Activated CD4-positive, alpha-beta T cell treated with anti-CD3 and anti-CD28 coated beads for 4 hours (primary cell): Measurements from ENCODE around the gene GPR18.

Experiments used
- DNase-seq, 2 donors: peaks; one replicate each; pipeline ENCODE4 v3.0.0-alpha.2; 2020

GPR18 gene, protein sequence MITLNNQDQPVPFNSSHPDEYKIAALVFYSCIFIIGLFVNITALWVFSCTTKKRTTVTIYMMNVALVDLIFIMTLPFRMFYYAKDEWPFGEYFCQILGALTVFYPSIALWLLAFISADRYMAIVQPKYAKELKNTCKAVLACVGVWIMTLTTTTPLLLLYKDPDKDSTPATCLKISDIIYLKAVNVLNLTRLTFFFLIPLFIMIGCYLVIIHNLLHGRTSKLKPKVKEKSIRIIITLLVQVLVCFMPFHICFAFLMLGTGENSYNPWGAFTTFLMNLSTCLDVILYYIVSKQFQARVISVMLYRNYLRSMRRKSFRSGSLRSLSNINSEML

DNA sequence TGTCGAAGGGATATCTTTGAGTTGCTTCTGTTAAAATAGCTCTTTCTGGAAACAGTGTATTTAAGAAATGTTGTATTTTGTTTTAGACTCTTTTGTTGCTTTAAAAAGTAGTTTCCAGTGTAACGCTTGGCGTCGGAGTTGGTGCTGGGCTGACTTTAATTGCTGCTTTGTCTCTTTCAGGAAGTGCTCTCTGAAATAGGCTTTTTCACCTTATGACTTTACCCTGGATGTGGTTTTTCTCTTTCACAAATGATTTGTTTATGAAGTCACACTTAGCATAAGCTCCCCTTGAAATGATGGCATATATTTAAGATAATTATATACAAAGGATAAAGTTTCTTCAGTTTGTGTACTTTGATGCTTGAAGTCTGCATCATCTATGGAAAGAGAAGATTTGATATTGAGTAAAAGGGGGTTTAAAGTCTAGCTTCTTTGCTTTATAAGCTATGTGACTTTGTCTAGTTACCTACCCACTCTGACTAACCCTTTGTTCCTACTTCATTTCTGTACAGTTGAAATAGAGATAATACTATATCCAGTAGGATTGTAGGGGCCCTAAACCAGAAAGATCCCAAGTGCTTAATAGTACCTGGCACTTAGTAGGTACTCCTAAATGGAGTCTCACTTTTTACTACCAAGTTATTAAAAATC lies at the start of gene GPR18:
Gene GPR18 (minus strand): TSS at position 170 of the 651 bp plus-strand sequence. CDS start 2,507 bp downstream, outside the sequence.
- DNase-seq: no peak

GRCh38 chr13:99307648-99308339 lies 49.6 kb upstream of the GPR18 start:
- DNase-seq: peak; percentile 71

- peak in 1 of 2 donors; percentile 42 for DNase-seq
Measured at GRCh38 chr13:99307247-99307646, 49.1 kb upstream of the GPR18 start, which contains the start of gene GPR183. Gene GPR183, minus strand, starts transcription at chr13:99307399. Its CDS starts 11,254 bp downstream, at chr13:99296145.

- DNase-seq: no peak
Measured at GRCh38 chr13:99305566-99305965, 47.4 kb upstream of the GPR18 start.

DNA sequence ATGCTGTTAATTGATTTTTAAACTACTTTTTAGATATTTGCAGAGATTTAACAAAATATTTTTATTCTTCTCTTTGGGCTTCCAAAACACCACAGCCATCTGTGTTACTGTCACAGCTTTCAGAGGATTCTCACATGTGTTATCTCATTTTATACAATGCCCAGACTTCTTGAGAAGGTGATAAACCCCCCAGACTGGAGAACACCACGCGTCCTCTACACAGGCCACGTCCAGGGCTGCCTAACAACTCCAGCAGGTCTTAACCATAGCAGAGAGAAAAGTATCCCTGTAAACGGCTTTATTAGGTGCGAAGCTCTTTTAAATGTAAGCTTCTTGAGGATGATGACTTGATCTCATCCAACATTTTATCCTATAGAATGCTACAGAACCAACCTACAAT lies 47.0 kb upstream of the GPR18 start:
- no peak for DNase-seq

- DNase-seq: no peak
Measured at GRCh38 chr13:99304541-99304940, 46.4 kb upstream of the GPR18 start.

GRCh38 chr13:99303863-99304521 lies 45.8 kb upstream of the GPR18 start:
- peak; percentile 47 to 51 for DNase-seq

DNA sequence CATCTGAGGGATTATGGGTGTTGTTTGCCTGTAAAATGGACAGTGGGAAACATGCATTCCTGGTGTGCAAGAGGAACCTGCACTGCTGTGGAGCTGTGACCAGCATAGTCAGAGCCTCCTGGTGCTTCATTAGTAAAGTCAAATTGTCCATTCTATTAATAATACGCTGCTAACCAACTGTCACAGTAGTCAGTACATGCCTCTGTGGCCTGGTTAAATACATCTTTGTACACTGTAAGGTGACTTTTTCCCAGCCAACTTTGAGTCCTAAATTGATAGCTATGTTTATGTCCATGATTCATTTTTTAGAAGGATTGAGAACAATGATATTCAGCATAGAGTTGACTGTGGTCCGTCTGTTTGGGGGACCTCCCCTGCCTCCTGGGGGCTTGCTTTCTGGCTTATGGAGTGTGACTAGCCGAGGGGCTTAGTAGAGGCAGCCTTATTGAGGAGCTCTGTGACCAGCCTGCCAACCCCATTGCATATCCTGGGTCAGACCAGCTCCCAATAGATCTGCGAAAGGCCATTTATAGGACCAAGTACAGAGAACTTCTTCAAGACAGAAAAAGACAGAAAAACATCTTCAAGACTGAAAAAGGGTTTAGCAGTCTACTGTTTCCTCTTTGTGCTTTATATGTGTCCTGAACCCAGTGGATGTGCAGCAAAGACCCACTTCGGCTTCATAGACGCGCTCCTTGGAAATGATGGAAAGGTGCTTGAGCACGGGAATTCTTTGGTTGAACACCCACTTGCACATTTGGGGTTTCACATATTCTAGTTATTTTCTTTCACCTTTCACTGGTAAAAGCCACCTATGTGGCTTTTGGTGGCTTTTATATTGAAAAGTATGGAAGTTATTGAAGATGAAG lies 44.7 kb upstream of the GPR18 start:
- DNase-seq: no peak

DNA sequence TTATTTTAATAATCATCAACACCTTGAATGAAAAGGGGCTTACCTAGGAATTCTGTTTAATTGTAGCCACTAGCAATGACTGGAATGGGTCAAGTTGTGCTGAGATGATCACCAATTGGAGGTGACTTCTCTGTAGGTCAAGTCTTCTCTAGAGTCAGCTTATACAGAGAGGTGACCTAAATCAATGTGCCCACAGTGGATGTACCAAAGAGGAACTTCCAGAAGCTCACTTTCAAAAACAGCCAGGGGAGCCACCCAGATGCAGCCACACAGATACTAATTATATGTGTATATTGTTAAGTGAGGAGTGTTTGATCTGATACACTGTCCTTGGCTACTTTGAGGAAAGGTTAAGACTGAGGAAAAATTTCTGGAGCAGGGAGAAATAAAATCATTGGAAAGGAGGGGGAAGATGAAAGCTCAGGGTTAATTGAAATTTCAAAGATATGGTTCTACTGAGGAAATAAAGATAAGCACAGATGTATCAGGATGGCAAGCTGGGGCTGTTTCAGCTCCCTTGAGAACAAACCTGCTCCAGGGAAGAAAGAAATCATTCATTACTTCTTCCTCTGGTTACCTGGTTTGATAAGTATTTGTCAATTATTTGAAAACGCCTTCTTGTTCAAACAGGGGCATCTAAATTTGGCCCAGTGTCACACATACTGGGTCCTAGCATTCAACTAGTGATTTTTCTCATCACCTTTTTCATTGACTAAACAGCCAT lies 43.9 kb upstream of the GPR18 start:
- no peak for DNase-seq

GRCh38 chr13:99301056-99301838 lies 43.1 kb upstream of the GPR18 start:
- DNase-seq: no peak

DNA sequence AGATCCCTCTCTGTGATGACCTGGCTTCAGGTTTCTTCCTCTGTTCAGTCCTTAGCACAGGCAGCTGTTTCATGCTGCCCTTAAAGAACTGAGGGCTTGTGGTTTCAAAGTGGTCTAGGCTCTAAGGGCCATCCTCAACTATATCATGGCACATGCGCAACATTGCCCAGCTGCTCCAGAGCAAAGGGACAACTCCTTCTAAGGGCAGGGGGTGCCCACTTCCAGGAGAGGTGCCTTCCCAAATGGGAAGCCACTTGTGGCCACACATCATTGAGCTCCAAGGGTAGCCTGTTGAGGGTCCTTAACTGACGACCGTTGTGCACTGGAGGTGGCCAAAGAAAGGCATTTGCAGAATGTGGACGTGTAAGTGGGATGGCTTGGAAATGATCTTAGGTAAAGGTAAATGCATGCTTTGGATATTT lies 41.8 kb upstream of the GPR18 start:
- DNase-seq: no peak

DNA sequence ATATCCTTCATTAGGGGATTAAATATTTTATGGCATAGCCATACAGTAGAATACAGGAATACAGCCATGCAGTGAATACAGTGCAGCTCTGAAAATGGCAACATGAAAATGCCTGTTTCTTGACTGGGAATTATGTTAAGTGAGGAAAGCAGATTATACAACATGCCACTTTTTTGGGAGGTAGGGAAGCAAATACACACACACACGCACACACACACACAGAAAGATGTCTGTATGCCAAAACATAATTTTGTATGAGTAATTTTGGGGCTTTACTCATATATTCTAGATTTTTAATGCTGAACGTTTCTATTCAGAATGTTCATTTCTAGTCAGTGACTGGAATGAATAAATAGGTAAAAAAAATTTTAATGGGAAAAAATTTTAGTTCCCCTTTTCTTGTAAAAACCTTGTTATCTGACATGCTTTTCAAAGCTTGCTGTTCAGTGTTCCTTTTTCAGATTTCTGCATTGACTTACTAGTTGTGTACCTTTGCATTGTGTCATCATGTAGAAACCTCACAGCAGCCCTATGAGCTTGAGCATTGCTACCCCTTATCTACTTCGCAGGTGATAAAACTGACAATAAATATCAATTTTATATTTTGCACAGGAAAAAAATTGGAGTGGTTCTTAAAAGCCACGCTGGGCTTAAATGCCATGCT lies 41.2 kb upstream of the GPR18 start:
- DNase-seq: no peak

DNA sequence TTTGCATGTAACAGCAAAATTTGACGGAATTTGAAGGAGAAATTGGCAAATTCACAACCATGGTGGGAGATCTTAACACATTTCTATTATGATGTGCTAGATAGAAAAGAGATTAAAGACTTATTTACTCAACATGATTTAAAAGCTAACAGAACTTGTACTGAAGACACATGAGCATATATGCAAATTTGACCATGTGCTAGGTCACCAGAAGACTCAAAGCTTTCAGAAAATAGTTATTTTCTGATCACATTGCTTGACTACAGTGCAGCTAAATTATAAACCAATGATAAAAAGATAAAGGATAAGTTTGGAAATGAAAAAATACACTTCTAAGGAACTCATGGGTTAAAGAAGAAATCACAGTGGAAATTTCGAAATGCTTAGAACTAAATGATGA lies 39.9 kb upstream of the GPR18 start:
- no peak for DNase-seq

DNA sequence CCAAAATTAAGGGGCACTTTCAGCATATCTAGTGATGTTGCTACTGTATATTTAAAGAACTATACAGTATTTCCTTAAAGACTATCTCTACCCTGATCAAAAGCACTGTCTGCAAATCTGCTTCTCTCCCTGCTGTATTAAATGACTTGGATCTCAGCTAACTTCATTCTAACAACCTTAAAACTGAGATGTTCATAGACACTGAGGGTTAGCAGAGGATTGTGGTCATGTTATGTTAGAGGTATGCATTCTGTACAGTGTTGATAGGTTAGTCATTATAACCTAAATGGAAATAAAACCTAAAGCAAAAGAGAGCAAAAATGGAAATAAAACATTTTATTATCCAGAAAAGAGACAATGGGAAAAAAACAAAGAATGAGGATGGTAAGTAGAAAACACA lies 39.2 kb upstream of the GPR18 start:
- DNase-seq: no peak

GRCh38 chr13:99296398-99296797 lies 38.2 kb upstream of the GPR18 start:
- no peak for DNase-seq

- DNase-seq: no peak
Measured at GRCh38 chr13:99295488-99296252, 37.5 kb upstream of the GPR18 start.

GRCh38 chr13:99294958-99295357 lies 36.8 kb upstream of the GPR18 start:
- DNase-seq: no peak

DNA sequence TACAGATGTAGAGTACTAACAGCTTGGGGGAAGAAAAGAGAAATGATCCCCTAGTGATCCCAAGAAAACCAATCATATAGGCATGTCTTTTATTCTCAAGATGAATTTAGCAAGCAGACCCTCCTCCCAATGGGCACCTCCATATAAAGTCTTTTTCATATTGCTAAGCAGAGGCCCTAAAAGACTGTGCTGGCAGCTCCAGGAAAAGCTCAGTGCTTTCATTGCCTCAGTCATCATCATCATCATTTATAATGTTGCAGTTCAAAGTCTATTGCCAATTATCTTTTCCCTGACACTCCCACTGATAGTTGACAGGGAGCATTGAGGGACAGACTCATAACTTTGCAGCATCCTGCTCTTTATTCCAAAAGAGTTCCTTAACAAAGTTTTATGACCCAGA lies 36.0 kb upstream of the GPR18 start:
- DNase-seq: no peak

DNA sequence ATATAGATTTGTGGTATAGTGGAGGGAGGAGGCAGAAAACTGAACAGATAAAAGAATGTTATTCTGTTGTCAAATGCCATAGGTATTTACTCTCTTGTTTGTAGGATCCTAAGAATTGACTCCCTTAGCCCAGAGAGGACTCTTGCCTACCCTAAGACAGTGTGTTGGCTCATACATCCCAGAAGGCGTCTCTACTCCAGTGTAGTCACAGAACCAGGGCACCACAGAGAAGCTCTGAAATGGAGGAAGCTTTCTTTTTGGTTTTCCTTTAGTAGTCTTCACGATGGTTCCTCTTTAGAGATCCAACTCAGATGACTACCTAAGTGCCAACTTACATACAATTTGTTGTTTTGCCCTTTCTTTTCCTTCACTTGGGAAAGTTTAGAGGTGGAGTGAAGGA lies 35.0 kb upstream of the GPR18 start:
- no peak for DNase-seq
